HG02571 (cell line): ENCODE data around the gene SEMA4D.

Source experiments
- ATAC-seq: cut with Tn5 transposase; IDR thresholded peaks from one replicate; pipeline ENCODE4 v1.9.1; 2021; ENCODE audit warnings: mild to moderate bottlenecking, moderate library complexity; ENCODE audit not compliant: unreplicated experiment

SEMA4D gene

DNA sequence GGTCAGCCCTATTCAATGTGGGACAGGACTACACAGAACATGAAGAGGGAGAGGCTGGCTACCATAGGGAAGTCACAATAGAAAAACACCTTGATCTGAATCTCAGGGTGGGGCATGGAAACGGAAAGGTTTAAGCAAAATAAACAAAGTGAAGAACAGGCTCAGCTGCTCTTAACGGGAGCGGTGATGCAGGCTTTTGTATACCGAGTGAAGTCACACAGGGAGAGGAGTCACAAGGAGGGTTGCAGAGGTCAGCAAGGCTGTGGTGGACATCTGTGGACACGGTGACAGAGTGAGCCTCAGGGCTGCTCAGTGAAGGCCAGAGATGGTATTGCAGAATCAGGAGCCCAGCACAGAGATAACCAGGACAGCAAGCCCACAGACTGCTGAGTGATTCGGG is 30.6 kb upstream of the SEMA4D start:
- no peak for ATAC-seq

- no peak for ATAC-seq
These were observed 30.2 kb upstream of the SEMA4D start for GRCh38 chr9:89528131-89528530.

DNA sequence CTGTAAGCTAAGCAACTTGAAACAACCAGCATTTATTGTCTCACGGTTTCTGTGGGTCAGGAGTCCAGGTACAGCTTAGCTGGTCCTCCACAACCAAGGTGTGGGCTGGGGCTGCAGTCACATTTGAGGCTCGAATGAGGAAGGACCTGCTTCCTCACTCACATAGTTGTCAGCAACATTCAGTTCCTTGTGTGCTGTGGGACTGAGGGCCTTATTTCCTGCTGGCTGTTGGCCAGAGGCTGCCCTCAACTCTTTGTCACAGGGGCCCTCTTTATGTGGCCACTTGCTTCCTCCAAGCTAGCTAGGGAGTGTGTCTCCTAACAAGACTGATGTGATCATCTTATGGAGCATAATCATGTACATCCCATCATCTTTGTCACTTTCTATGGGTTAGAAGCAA is 29.2 kb upstream of the SEMA4D start:
- ATAC-seq = no peak

DNA sequence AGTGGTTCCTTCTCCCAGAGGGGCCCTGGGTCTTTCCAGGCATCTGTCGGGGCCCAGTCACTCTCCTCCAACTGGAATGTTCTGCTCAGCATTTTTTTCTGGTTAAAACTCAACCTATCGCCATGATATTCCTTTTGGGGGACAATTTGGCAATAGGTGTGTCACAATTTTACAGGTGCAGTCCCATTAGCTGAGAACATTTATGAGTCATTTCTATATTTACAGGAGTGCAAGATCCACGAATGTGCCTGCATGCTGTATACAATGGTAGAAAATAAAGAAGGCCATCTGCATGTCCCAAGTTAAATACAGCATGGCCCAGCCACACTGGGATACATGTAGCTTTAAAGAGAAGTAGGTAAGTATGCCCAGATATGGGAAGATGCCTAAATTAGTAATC is 28.8 kb upstream of the SEMA4D start:
- no peak for ATAC-seq

- no peak for ATAC-seq
These were observed 27.8 kb upstream of the SEMA4D start for GRCh38 chr9:89525446-89526374.

DNA sequence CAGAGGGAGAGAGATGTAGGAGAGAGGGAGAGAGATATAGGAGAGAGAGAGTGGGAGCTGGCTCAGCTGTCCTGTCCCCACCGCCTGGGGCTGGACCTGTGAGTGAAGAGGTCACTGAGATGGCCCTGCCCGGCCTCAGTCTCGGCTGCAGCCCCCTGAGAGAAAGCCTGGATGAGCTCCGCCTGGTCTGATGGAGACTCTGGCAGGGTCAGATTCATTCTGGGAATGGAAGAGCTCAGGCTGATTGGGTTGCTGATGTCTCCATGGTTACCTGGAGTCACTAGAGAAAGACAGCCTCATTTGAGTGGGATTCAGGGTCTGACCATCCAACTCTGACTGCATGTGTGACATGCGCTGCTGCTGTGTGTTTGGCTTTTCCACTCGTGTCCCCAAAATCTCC is 27.1 kb upstream of the SEMA4D start:
- ATAC-seq = no peak

DNA sequence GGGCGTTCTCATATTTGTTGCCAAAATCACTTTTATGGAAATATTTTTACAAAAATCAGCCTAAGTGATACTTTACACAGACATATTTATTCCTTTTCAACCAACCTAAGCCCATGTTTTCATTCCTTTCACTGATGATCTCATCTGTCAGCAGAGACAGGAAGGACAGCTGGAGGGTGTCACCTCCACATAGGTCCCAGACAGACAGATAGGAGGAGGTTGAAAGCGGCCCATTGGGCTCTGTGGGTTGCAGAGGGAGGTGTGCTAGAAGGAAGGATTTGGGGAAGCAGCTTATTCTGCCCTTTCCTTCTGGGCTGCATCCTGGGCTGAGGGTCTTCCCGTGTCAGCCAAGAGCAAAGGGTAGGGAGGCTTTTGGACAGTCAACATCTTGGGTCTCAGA is 26.0 kb upstream of the SEMA4D start:
- no peak for ATAC-seq

DNA sequence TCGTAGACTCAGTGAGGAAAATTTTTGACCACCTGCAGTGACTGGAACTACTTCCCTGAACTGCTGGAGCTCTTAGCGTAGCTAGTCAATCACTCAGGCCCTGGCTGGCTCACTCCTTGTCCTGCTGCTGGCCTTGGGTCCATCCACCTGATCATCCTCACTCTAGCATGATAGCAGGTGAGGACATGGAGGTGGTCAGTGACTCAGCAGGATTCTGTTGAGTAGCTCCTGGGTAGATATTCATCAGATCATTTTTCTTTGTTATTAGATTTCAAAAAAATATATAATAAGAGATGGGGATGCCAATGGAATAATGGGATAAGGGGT is 25.0 kb upstream of the SEMA4D start:
- ATAC-seq = no peak

GRCh38 chr9:89522261-89522958 is 24.5 kb upstream of the SEMA4D start:
- ATAC-seq = peak; percentile 80

DNA sequence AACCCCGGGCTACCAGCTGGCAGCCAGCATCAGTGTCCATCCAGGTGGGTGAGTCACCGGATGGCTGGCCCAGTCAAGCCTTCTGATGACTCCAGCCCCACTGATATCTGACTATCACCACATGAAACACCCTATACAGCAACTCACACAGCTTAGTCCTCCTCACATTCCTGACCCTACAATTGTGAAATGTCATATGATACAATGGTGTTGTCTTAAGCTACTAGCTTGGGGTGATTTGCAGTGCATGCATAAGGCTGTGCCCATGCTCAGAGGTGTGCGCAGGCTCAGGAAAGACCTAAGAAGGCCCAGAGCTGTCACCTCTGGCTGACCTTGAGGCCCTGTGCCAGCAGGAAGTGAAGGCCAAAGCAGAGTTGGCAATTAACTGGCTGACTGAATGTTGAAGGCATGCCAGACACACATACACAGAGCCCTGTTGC is 21.5 kb upstream of the SEMA4D start:
- ATAC-seq = no peak

DNA sequence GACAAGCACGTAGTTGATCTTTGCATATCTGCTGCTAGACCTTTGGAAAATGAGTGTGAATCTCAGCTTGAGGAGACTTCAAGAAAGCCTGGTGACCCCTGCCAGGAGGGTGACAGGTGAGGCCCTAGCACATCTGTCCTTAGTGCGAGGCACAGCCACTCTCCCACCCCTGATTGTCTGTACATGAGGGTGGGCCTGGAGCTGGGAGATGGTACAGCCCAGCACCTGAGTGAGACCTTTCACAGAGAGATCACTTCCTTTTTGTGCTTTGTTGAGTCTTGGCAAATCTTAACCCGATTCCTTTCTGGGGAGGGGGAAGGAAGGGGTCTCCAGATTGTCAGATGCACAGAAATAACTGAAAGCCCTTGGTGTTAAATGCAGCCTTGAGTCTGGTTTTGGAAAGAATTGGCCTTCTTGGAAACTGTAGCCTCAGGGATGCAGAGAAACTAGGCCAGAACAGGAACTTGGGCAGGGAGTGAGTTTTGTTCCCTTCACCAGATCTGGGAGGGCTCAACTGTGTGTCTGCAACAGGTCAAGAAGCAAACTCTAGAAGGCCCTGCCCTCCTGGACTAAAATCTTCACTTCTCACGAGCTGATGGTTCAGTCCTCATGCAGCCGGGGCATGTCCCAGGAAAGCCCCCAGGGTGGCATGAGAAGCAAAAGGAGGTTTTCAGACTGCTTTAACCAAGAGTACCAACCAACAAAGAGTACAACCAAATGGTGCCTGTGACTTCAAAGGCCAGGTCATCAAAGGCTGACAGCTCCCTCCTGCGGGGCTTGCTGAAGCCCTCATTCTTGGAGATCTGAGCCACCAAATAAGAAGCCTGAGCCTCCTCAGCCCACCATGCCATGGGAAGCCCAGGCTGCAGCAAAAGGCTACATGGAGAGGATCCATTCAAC is 20.8 kb upstream of the SEMA4D start:
- no peak for ATAC-seq

DNA sequence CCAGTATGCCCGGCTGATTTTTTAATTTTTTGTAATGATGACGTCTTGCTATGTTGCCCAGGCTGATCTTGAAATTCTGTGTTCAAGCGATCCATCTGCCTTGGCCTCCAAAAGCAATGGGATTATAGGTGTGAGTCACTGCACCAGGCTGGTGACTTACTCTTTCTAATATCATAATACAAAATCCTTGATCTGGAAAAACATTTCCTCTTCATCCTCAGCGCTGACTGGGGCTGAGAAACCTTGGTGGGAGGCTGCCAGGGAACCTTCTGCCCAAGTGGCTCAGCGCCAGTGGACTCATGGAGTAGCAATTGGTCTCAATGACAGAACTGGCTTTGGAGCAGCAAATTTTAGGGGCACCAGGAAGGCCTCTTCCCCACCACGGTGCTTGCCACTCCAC is 17.5 kb upstream of the SEMA4D start:
- no peak for ATAC-seq

DNA sequence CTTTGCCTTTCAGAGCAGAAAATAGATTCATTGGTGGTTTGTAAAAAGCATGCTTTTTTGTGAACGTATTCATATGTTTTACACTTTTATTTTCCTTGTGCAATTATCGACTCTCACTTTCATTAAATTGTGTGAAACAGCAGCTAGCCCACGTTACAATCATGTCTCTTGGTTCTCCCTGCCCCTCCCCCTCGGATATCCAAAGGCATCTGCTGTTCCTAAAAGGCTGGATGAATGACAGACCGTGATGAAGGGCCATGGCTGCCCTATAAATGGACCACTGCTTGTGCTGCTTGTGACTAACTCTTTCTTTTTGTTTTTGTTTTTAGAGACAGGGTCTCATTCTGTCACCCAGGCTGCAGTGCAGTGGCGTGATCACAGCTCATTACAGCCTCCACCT is 17.0 kb upstream of the SEMA4D start:
- ATAC-seq = no peak

DNA sequence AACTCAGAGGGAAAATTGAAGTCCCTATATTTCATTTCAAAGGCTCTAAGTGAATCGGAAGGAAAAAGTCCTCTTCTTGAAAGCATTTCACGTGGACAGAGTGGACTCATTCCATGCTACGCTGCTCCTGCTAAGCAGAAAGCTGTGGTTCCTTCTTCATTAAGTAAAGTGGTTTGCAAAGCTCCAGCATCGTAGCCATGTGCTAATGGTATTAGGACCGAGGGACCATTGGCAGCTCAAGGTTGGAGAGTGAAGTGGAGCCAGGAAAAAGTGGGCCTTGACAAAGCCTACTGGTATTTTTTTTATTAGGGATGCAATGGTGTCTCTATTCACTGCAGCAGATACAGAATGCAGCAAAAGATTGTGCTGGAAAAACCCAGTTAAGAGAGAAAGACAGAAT is 16.4 kb upstream of the SEMA4D start:
- no peak for ATAC-seq

- no peak for ATAC-seq
These were observed 15.9 kb upstream of the SEMA4D start for GRCh38 chr9:89513837-89514236.

GRCh38 chr9:89512382-89512781 is 14.5 kb upstream of the SEMA4D start:
- ATAC-seq = no peak

- ATAC-seq = no peak
These were observed 11.2 kb upstream of the SEMA4D start for GRCh38 chr9:89508951-89509615.

DNA sequence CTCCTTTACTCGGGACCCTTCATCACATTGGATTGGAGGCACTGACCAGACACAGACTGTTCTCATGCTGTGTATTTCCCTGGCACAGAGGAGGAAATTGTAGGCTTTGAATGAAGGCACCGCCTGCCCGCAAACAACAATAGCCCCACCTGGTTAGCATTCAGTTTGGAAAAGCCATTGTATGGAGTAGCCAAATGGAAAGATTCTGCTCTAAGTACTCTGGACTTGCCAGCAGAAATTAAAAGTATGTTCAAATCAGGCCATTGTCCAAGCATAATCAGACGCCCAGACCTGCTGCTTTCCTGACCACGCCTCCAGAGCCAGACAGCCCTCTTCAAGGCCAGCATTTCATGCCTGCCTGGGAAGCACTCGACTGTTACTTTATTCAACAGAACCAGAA is 8.0 kb upstream of the SEMA4D start:
- no peak for ATAC-seq

DNA sequence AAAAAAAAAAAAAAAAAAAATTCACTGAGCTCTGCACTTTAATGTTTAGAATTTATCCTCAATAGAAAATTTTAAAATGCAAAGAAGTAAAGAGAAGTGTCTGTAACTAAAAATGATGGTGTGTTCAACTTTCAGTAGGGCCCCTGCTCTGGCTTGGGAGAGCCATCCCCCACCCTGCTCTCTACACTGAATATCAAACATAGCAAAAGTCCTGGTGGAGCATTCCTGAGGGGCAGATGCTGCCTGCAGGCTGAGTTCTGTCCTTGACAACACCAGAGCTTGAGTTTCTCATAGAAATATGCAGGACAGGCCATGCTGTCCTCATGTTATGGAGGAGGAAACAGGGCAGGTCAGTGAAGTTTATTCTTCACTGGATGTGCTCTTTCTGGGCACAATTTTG is 7.1 kb upstream of the SEMA4D start:
- no peak for ATAC-seq

- ATAC-seq = no peak
These were observed 4.8 kb upstream of the SEMA4D start for GRCh38 chr9:89502671-89503070.

DNA sequence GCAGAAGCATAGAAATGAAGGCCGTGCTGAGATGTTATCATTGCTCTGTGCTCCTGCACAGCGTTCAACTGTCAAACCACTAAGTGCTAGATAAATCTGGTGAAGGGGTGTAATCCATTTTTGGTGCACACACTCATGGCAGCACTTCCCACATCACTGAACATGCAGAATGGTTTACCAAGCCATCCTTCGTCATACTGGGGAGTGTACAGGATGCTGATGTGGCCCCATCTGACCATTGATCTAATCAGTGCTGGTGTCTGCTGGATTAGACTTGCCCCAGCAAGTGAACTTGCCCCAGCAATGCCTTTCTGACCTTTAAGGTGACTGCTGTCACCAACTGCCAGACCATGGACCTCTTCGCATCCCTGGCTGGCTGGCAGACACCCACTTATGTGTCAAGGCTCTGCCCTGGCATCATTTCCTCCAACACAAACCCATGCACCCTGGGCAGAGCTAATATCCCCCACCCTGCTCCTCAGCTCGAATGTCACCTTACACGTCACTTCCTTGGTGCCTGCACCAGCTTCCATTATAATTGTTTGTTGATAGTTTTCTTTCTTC is 4.2 kb upstream of the SEMA4D start:
- no peak for ATAC-seq
